Upper lobe of left lung (tissue), 4 donors: Measurements from ENCODE around the gene DRAM1.

Experiments used
- POLR2A ChIP-seq, 4 donors: fragments of 450-650 bp; IDR thresholded peaks; one replicate each; pipeline ENCODE4 v1.5.1; 2016 to 2017; ENCODE audit warnings: antibody characterized with exemption in 4 of 4, mild to moderate bottlenecking in 2 of 4
- POLR2AphosphoS5 ChIP-seq, 2 donors: sonication (generic); formaldehyde crosslinking; IDR thresholded peaks; one replicate each; pipeline ENCODE4 v1.5.1; 2017; ENCODE audit warnings: antibody characterized with exemption in 2 of 2

DNA sequence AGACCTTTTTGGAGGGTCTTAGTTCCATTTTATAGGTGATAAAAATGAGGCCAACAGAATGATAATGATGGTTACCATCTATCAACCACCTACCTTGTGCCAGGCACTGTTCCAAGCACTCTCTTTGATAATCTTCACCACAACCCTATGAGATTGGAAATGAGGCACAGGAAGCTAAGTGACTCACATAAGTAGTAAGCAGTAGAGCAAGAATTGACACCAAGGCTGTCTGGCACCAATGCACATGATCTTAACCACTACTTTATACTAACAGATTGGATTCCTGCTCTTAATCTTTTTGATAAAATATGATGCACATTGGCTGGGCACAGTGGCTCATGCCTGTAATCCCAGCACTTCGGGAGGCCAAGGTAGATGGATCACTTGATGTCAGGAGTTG lies 91.4 kb downstream of the DRAM1 start:
- TF ChIP-seq POLR2A (IDR thresholded peaks at IDR 0.05) (no peak), POLR2AphosphoS5 (IDR thresholded peaks at IDR 0.05) (no peak)
